ENCODE results near the gene LECT2.

DNA sequence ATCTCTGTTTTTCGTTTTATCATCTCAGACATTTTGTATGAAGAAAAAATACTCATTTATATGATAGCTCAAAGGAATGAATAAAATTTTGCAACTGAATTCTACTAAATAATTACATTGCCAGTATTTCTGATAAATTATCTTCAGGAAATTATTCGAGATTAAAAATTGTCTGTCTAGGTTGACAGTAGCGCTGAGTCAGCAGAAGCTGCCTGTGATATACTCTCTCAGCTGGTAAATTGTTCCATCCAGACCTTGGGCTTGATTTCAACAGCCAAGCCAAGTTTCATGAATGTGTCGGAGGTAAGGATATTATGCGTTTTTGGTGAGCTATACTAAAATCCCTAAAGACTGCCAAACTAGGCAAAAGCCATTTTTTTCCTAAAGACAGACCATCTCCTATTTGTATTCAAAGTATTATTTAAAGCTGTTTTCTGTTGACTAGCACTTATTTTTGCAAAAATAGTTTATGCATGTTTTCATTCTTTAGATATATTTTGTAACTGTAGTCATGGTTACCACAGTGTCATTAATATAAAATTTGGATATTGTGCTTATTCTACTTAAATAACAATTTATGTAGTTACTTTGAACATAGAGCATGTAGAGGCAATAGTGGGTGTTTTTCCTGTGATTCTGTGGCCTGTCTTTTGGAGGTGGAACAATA, 17.4 kb downstream of the LECT2 start:
- TF ChIP-seq, protein P1, sequence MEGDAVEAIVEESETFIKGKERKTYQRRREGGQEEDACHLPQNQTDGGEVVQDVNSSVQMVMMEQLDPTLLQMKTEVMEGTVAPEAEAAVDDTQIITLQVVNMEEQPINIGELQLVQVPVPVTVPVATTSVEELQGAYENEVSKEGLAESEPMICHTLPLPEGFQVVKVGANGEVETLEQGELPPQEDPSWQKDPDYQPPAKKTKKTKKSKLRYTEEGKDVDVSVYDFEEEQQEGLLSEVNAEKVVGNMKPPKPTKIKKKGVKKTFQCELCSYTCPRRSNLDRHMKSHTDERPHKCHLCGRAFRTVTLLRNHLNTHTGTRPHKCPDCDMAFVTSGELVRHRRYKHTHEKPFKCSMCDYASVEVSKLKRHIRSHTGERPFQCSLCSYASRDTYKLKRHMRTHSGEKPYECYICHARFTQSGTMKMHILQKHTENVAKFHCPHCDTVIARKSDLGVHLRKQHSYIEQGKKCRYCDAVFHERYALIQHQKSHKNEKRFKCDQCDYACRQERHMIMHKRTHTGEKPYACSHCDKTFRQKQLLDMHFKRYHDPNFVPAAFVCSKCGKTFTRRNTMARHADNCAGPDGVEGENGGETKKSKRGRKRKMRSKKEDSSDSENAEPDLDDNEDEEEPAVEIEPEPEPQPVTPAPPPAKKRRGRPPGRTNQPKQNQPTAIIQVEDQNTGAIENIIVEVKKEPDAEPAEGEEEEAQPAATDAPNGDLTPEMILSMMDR (conservative IDR thresholded peaks at IDR 0.05 in 1 of 2, IDR thresholded peaks at IDR 0.05 in 1 of 2; ENCODE audit: extremely low read depth in 1 of 2, insufficient read depth in 1 of 2, low read depth in 1 of 2, low read length in 2 of 2), result no peak
- TF ChIP-seq EZH2 (IDR thresholded peaks at IDR 0.05; ENCODE audit: borderline replicate concordance, low read length), result no peak
